Activated CD8-positive, alpha-beta memory T cell treated with anti-CD3 and anti-CD28 coated beads for 1 hour (primary cell): ENCODE measurements around the gene CD151.

Source experiments
- DNase-seq, 2 donors: peaks; one replicate each; pipeline ENCODE4 v3.0.0-alpha.2; 2020; ENCODE audit warnings: low read depth in 1 of 2; ENCODE audit errors: extremely low read depth in 1 of 2

Gene CD151

DNA sequence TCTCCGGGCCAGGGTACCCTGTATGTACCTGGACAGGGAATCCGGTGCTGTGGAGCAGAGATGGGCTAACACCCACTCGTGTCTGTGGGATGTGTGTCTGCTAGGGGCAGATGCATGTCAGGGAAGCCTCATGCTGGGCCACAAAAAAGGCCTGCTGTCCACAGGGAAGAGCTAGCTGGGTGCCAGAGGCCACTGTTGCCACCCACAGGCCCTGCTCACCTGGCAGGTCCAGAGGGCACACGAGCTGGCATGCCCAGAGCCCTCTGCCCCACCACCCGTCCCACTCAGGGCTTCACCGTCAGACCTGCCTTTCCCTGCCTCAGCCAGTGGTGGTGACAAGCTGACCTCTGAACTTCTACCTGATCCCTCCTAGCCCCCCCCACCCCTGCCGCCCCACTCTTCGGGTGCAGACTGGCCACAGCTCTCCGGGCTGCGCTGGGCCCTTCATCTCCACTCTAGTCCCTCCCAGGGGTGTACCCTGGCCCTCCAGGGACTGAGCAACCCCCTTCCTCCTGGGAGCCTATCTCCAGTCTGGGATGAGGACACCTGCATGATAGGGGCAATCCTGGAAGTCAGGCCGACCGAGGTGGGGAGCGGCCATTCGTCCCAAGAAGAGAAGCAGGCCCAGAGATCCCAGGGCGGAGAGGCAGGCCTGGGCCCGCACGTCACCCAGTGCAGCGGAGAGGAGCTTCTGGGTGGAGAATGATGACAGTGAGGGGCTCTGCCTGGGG is 36.0 kb upstream of the CD151 start:
- no peak for DNase-seq

DNA sequence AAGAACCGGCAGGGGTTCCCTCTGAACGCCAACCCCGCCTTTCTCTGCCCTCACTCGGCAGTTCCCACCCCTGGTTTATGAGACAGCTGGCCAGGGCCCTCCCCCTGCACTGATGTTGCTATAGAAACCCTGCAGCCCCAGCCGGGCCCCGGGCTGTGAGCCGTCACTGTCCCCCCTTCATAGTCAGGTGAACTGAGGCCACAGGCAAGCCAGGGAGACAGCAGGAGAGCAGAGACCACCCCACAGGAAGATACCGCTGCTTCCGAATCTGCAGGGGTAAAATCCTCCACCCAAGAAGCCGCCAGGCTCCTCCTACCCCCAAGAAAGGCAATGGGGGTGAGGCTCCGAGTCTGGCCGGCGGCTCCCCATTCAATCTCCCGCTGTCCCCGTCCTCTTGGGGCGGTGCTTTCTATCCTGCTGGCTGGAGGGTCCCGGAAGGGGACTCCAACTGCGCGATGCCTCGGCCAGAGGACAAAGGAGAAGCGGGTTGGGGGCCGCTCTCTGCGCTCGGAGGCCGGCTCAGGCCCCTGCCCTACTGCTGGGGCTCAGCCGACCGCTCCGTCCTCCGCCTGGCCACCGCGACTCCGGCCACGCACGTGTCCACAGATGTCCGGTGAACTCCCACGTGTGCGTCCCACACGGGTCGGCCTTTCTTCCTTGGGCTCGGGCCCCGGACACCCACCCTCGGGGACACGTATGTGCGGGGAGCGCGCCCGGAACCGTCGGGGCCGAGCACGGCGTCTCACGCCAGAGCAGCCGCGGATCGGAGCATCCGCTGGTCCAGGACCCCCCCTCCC is 35.3 kb upstream of the CD151 start:
- peak; percentile 52 to 63 for DNase-seq

DNA sequence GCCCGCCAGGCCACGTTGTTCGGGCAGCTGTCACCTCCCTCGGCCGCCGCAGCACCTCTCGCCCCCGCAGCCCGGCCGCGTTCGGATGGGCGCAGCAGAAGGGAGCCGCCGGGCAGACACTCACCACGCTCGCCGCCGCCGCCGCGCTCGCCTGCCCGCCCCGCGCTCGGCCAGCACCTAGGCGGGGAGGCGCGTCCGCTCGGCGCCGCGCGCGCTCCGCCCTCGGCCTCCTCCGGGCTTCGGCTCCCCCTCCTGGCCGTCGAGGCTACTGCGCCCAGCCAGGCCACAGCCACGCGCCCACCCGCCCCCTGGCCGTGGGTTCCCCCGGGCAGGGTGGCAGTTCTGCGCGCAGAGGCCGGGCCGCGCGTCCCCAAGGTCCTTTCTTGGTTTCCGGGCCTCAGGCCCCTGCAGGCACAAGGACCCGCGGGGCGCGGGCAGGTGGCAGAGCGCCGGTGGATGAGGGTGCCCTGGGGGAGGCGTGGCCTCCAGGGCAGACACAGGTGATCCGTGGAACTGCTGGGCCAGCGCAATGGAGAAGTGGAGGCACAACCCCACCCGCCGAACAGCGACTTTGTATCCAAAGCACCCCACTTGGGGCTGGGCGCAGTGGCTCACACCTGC is 34.5 kb upstream of the CD151 start, which contains the start of gene SLC25A22:
Gene SLC25A22, minus strand, starts transcription at position 189 of the 621 bp plus-strand sequence. CDS start 3,275 bp downstream, outside the sequence.
- peak; percentile 51 to 79 for DNase-seq

DNA sequence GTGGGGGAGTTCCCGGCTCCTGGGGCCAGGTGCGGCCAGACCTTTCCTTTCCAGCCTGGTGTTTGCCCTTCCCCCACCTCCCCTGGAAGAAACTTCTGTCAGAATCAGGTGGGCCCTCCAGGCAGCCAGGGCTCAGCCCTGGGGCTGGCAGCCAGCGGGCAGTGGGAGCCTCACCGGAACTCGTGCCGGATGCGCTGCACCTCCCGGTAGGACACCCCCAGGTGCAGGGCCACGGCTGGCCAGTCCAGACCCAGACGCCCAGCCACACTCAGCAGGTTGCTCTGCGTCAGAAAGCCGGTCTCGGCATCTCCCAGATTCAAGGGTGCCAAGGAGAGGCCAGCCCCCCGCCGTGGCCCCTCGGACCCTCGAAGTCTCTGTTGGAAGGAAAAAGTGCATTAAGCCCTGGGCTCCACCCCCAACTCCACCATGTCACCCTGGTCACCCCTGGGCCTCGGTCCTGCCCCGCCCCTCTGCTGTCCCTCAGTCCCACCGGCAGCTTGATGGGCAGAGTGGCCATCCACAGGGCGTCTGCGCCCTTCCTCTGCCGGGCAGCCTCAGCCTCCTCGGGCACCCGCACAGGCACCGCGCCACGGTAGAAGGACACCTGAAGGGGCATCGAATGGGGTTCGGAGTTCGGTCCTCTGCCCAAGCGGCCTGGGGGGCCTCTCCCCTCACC is 33.0 kb upstream of the CD151 start:
- DNase-seq: no peak

DNA sequence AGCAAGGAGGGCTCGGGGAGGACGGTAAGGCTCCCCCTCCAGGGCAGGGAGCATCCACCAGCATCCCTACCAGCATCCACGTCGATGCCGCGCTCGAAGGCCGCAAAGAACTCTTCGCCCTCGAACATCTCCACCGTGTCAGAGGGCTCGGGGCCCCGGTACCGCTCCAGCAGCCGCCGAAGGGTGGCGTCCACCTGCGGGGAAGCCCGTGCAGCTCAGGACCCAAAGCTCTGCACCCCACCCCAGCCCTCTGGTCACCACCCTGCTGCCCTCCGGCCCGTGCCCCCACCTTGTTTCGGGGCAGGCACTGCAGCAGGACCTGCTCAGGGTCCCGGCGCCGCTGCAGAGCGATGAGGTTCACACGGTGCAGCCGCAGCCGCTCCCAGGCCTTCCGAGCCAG is 32.3 kb upstream of the CD151 start:
- DNase-seq: no peak

GRCh38 chr11:801097-801780 is 31.5 kb upstream of the CD151 start:
- DNase-seq: no peak

DNA sequence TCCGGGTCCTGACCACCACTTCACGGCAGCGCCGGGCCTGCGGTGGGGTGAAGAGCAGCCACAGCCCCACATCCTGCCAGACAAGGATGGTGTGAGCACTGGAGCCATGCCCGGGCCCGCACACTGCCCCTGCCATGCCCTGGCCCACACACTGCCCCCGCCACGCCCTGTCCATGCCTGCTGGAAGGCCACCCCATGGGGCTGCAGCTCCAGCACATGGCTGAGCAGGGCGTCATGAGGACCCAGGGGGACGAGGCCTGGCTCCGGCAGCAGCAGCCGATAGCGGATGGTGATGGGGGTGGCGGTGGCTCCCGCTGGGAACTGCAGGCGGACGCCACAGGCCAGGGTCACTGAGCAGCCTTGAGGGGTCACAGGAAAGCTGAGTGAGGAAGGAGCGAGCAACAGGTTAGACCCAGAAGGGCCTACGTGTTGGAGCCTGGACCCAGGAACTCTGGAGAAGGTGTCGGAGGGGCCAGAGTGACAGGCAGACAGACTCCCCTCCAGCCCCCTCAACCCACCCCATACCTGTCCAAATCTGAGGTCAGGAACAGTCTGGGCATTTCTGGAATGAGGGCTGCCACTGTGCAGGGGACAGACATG is 30.6 kb upstream of the CD151 start:
- DNase-seq: no peak

- no peak for DNase-seq
These were observed 29.9 kb upstream of the CD151 start for GRCh38 chr11:802693-803466.

DNA sequence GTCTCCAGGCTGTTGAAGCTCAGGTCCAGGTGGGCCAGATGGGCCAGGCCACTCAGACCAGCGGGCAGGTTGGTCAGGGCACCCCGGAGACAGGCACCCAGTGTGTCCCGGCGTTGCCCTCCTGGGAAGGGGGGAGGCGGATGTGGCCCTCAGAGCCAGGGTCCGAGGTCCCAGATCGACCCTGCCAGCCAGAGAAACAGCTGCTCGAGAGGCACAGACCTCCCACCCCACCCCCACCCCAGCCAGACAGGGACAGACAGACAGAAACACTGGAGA is 29.3 kb upstream of the CD151 start:
- no peak for DNase-seq

- DNase-seq: no peak
These were observed 28.8 kb upstream of the CD151 start for GRCh38 chr11:803770-804598.

- no peak for DNase-seq
These were observed 28.2 kb upstream of the CD151 start for GRCh38 chr11:804599-804964.

DNA sequence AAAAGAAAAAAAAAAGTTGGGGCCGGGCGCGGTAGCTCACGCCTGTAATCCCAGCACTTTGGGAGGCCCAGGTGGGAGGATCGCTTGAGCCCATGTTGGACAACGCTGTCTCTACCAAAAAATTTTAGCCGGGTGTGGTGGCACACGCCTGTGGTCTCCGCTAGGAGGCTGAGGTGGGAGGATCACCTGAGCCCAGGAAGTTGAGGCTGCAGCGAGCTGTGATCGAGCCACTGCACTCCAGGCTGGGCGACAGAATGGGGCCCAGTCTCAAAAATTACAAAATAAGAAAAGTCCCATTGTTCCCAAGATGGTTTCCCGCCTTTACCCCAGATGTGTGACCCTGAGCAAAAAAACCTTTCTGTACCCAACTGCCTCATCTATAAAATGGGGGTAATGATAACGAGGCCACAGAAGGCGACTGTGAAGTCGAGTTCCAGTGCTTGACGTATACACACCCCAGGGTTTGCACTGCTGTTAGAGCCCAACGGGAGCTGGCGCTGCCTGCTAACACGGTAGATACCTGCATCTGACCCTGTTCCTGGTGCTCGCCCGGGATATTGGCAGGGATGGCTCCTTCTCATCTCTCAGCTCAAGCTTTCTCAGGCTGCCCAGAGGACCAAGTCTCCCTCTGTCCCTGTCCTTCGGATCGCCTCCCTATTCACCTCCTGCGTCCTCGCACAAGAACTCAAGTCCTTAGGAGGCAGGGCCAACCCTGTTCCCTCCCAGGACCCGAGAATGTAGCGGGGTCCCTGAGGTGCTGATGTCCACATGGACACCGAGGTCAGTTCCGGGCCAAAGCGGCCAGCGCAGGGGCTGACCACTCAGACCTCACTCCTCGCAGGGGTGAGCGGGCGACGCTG is 24.1 kb upstream of the CD151 start:
- no peak for DNase-seq

DNA sequence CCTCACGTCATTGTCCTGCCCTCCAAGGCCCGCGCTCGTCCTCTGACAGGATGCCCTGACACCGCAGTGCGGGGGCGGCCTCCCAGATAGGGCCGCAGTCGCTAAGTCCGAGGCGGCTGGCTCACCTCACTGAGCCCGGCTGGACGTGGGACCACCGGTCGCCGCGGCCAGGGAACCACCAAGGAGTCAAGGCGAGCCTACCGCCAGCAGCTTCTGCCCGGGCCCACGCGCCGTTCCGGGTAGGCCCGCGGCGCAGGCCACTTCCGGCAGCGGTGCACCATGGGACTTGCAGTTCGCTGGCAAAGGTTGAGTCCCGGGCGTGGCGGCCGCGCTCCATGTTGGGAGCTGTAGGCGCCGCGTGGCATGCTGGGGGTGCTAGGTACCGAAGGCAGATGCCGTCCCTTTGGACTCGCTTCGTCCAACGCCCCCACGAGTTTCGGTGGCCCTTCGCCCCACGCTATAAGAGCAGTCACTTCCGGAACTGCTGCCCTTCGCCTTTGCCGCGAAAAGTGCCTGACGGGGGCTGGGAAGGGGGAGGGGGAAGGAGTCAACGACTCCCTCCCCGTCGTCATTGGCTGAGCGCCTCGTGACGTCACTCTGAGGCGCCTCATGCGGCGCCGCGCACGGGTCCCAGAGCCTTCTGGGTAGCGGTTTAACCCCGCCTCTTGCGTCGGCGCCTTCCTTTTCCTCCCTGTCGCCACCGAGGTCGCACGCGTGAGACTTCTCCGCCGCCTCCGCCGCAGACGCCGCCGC is 23.3 kb upstream of the CD151 start, which contains the start of gene RPLP2:
Gene RPLP2, plus strand, starts transcription at position 681 of the 753 bp plus-strand sequence. CDS start 268 bp downstream, outside the sequence.
- DNase-seq: peak; percentile 92 to 98

GRCh38 chr11:810040-810567 is 22.6 kb upstream of the CD151 start:
- no peak for DNase-seq

DNA sequence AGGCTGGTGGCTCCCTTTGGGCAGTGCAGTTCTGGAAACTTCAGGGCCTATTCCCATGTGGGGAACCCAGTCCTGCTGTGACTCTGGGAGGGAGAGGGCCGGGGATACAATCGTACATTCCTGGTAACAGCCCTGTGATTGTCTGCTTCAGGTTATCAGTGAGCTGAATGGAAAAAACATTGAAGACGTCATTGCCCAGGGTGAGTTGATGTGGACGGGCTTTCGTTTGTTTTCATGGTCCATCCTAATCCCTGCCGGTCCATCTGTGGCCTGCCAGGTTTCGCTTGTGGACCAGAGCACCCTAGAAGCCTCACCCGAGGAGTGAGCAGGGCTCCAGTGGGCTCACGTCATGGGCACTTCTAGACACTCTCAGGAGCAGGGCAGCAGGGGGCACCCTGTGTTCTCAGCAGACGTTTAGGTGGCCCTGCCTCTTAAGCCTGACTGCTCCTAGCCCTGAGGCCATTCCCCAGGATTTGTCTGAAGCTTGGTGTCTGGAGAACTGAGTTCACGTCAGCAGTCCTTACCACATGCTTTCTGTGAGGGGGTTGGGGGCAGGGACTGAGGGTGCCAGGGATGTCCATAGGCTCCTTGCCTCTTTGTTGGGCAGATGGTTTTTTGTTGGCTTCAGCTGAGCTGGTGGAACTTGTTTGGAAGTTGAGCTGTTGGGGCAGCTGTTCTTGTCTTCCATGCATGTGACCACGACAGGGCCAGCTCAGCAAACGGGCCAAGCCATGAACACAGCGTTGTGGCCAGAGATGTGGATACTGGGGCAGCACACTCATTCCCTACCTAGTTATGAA is 21.1 kb upstream of the CD151 start:
- DNase-seq: no peak

GRCh38 chr11:812390-812789 is 20.4 kb upstream of the CD151 start:
- DNase-seq: no peak
